GM21360 (cell line): Measurements from ENCODE around the gene GNA15.
"Not testable (repeated sequence)": the region's sequence is repeated elsewhere in the genome, so short reads cannot be mapped to it uniquely, and the experiment has no call there.

ENCODE experiments used
- ATAC-seq: cut with Tn5 transposase; IDR thresholded peaks from one replicate; pipeline ENCODE4 v1.9.1; 2021; ENCODE audit warnings: mild to moderate bottlenecking, moderate library complexity; ENCODE audit not compliant: unreplicated experiment

The GNA15 gene

GRCh38 chr19:3188627-3189596 lies 53.1 kb downstream of the GNA15 start:
- no peak for ATAC-seq

- no peak for ATAC-seq
These were observed 54.1 kb downstream of the GNA15 start for GRCh38 chr19:3189702-3190469.

GRCh38 chr19:3190470-3190770 lies 54.6 kb downstream of the GNA15 start:
- no peak for ATAC-seq

- ATAC-seq = no peak
These were observed 55.3 kb downstream of the GNA15 start for GRCh38 chr19:3190921-3191805.

GRCh38 chr19:3191806-3192104 lies 55.9 kb downstream of the GNA15 start:
- ATAC-seq = not testable (repeated sequence)

- no peak for ATAC-seq
These were observed 56.4 kb downstream of the GNA15 start for GRCh38 chr19:3192228-3192635.

- ATAC-seq = no peak
These were observed 56.9 kb downstream of the GNA15 start for GRCh38 chr19:3192684-3193083.

- ATAC-seq = no peak
These were observed 57.6 kb downstream of the GNA15 start for GRCh38 chr19:3193256-3194105.

GRCh38 chr19:3194106-3195087 lies 58.6 kb downstream of the GNA15 start:
- no peak for ATAC-seq

- ATAC-seq = no peak
These were observed 60.5 kb downstream of the GNA15 start for GRCh38 chr19:3196064-3196932.

GRCh38 chr19:3196933-3197205 lies 61.0 kb downstream of the GNA15 start:
- no peak for ATAC-seq

- no peak for ATAC-seq
These were observed 63.3 kb downstream of the GNA15 start for GRCh38 chr19:3198901-3199700.

GRCh38 chr19:3201072-3201700 lies 65.4 kb downstream of the GNA15 start:
- no peak for ATAC-seq

- no peak for ATAC-seq
These were observed 66.1 kb downstream of the GNA15 start for GRCh38 chr19:3201911-3202310.

- no peak for ATAC-seq
These were observed 66.5 kb downstream of the GNA15 start for GRCh38 chr19:3202346-3202745.

GRCh38 chr19:3202895-3203294 lies 67.1 kb downstream of the GNA15 start:
- ATAC-seq = not testable (repeated sequence)
